IPS DF 6.9 (cell line): ENCODE results near the gene AFTPH.

ENCODE experiments used
- DNase-seq: peaks from one replicate; pipeline ENCODE4 v3.0.0-alpha.2; 2013; ENCODE audit warnings: low read depth, low spot score
- H3K27ac ChIP-seq: one replicate; pipeline ENCODE4 v1.5.1; 2013; ENCODE audit warnings: low read length, control low read depth
- H3K27me3 ChIP-seq: 2 replicates; pipeline ENCODE4 v1.6.1; 2013; ENCODE audit warnings: mild to moderate bottlenecking, low read length; ENCODE audit not compliant: control insufficient read depth, insufficient read depth
- H3K36me3 ChIP-seq: 2 replicates; pipeline ENCODE4 v1.6.1; 2013; ENCODE audit warnings: low read length; ENCODE audit not compliant: control insufficient read depth, insufficient read depth
- H3K4me1 ChIP-seq: 2 replicates; pipeline ENCODE4 v1.6.1; 2013; ENCODE audit warnings: low read length; ENCODE audit not compliant: control insufficient read depth, insufficient read depth
- H3K4me3 ChIP-seq: 2 replicates; pipeline ENCODE4 v1.5.1; 2013; ENCODE audit warnings: mild to moderate bottlenecking, low read length
- H3K9me3 ChIP-seq: 2 replicates; pipeline ENCODE4 v1.6.1; 2013; ENCODE audit warnings: low read length, inconsistent platforms; ENCODE audit not compliant: control insufficient read depth, insufficient read depth
- WGBS: extraction: QIAGEN DNeasy Blood & Tissue Kit; methylation state at CpG from one replicate; pipeline ENCODE4 v1.1.7; 2013; ENCODE audit warnings: mixed read lengths, missing lambda C conversion rate; ENCODE audit not compliant: insufficient read length, insufficient coverage; 5-methylcytosine and 5-hydroxymethylcytosine counted together

AFTPH gene

GRCh38 chr2:64482765-64483504, 41.2 kb upstream of the AFTPH start:
- Histone ChIP-seq H3K27ac (no peak overlapping the region), H3K9me3 (no peaks in the 10 kb centered on the region), H3K4me3 (no peak overlapping the region), H3K36me3 (no peaks in the 10 kb centered on the region), H3K4me1 (no peaks in the 10 kb centered on the region), H3K27me3 (no peaks in the 10 kb centered on the region)
- no CpG with 5 or more reads among the region's 5 CpGs for WGBS
- no peak for DNase-seq

DNA sequence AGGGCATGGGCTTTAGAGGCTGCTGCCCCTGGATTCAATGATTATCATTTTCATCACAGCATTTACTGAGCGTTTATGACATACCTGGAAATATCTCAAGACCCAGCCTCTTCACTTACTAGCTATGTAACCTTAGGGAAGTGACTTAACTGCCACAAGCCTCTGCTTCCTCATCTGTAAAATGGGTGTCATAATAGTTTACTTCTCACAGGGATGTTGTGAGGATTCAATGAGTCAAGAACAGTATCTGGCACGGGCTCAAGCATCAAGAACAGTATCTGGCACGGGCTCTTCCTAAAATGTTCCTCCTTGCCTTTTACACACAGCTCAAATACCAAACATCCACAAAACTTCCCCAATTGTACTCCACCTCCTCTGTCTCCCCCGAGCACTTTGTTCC, 38.8 kb upstream of the AFTPH start:
- Histone ChIP-seq H3K4me1 (peaks cover 1% of the 10 kb centered on the region; the same call in 1 of the 2 replicates), H3K27ac (no peak overlapping the region)
- no CpG with 5 or more reads among the region's 4 CpGs for WGBS

GRCh38 chr2:64485961-64486360, 38.2 kb upstream of the AFTPH start:
- no peaks in the 10 kb centered on the region for H3K36me3 ChIP-seq
- no peak for DNase-seq
- no peaks in the 10 kb centered on the region for H3K9me3 ChIP-seq
- no peaks in the 10 kb centered on the region for H3K27me3 ChIP-seq
- H3K4me3 ChIP-seq, result no peak overlapping the region
- peaks cover 1% of the 10 kb centered on the region; the same call in 1 of the 2 replicates for H3K4me1 ChIP-seq
- H3K27ac ChIP-seq, result no peak overlapping the region
- no CpG with 5 or more reads among the region's 8 CpGs for WGBS

More for the DNA sequence above, 38.8 kb upstream of the AFTPH start:
- H3K9me3 ChIP-seq, result no peaks in the 10 kb centered on the region
- H3K36me3 ChIP-seq, result no peaks in the 10 kb centered on the region
- no peaks in the 10 kb centered on the region for H3K27me3 ChIP-seq
- no peak overlapping the region for H3K4me3 ChIP-seq
- no peak for DNase-seq

DNA sequence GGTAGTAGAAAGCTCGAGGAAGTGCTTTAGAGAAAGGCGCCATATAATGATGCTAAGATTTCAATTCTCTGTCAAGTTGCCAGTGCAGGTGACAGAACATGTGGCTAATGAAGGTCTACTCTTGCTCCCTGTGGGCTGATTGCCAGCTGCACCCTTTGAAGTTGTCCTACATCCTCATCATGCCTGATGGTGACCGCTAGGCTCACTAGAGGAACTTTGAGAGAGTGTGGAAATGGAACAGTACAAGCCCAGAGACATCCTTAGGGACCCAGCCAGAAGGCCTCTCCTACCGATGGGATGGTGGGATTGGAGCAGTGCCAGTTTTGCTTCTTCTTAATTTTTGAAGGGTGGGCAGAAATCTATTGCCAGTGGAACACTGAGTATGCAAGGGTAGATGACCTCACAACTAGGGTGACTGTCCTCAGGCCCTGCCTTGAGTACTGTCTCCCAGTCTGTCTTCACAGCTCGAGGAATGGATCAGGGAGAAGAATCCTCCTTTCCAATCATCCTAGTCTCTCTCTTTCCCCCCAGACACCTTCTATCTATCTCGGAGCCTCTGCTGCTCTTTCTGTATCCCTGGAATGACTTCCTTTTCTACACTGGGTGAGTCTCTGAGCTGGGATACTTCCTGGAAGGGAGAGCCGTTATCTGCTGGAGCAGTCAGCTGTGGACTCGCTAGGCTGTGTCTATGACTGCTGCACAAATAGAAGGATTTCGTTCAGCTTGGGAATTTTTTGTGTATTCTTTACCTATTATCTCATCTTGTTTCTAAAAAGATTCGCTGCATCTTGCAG, 36.7 kb upstream of the AFTPH start:
- no peak overlapping the region for H3K27ac ChIP-seq
- no CpG with 5 or more reads among the region's 10 CpGs for WGBS
- H3K4me3 ChIP-seq, result no peak overlapping the region
- H3K36me3 ChIP-seq, result no peaks in the 10 kb centered on the region
- no peaks in the 10 kb centered on the region for H3K9me3 ChIP-seq
- DNase-seq, result no peak
- H3K27me3 ChIP-seq, result no peaks in the 10 kb centered on the region
- peaks cover 1% of the 10 kb centered on the region; the same call in 1 of the 2 replicates for H3K4me1 ChIP-seq

GRCh38 chr2:64488050-64488974, 35.8 kb upstream of the AFTPH start:
- no peaks in the 10 kb centered on the region for H3K36me3 ChIP-seq
- WGBS, result no CpG with 5 or more reads among the region's 20 CpGs

DNA sequence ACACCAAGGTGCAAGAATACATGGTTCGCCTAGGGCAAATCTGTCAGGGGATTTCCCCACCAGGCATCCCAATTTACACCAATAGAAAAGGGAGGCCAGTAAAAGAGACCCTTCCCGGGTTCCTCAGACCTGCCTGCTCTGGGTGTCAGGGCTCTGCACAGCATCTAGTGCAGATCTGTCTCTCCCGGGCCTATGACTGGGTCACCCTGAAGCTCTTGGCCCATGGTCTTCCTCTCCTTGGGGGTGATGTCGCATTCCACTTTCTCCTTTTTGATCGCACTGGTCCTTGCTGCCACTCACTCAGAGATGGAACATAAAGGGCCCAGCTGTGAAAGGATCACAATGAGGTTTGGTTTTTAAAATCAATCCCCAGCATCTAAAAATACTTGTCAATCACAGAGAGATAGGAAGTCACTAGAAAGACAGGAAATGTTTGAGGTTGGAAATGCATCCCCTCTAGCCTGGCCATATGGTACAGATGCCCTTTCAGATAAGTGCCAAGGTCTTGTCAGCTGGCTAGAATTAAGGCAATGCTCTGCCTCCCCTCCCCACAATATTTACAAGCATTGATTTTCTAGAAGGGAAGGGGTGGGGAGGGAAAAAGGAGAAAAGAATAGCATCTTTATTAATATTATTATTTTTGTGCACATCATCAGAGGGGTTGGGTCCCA, 34.9 kb upstream of the AFTPH start:
- Histone ChIP-seq H3K27me3 (no peaks in the 10 kb centered on the region), H3K4me1 (peaks cover 1% of the 10 kb centered on the region; the same call in 1 of the 2 replicates), H3K27ac (no peak overlapping the region), H3K9me3 (no peaks in the 10 kb centered on the region), H3K4me3 (no peak overlapping the region), H3K36me3 (no peaks in the 10 kb centered on the region)
- DNase-seq, result no peak
- WGBS, result no CpG with 5 or more reads among the region's 5 CpGs

More at GRCh38 chr2:64488050-64488974, 35.8 kb upstream of the AFTPH start:
- Histone ChIP-seq H3K4me1 (peaks cover 1% of the 10 kb centered on the region; the same call in 1 of the 2 replicates), H3K4me3 (no peak overlapping the region), H3K9me3 (no peaks in the 10 kb centered on the region), H3K27ac (no peak overlapping the region), H3K27me3 (no peaks in the 10 kb centered on the region)
- DNase-seq, result peak; percentile 63

GRCh38 chr2:64491426-64491825, 32.7 kb upstream of the AFTPH start:
- Histone ChIP-seq H3K4me1 (peaks cover 1% of the 10 kb centered on the region; the same call in 1 of the 2 replicates), H3K27me3 (no peaks in the 10 kb centered on the region), H3K36me3 (no peaks in the 10 kb centered on the region), H3K27ac (no peak overlapping the region), H3K9me3 (no peaks in the 10 kb centered on the region), H3K4me3 (no peak overlapping the region)
- DNase-seq, result no peak
- WGBS, result no CpG with 5 or more reads among the region's 4 CpGs

DNA sequence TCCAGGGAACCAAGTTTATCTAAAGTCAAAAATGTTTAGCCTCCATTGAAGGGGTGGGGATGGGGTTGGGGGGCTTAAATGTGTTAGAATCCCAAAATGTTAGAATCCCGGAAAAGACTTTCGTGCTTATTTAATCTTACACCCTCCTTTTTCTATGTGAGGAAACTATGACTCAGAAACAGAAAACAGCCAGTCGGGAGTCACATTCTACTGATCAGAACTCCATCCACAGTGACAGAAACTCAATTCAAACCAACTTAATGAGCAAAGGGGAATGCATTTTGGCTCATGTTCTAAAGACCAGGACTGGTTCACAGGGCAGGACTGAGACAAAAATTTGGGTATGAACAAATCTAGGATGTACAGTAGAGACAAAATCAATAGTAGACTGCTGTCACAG, 31.9 kb upstream of the AFTPH start:
- H3K36me3 ChIP-seq, result no peaks in the 10 kb centered on the region
- no peaks in the 10 kb centered on the region for H3K9me3 ChIP-seq
- H3K27me3 ChIP-seq, result no peaks in the 10 kb centered on the region
- no CpG with 5 or more reads among the region's 3 CpGs for WGBS
- H3K4me1 ChIP-seq, result peaks cover 1% of the 10 kb centered on the region; the same call in 1 of the 2 replicates
- DNase-seq, result no peak
- H3K27ac ChIP-seq, result no peak overlapping the region
- H3K4me3 ChIP-seq, result no peak overlapping the region

DNA sequence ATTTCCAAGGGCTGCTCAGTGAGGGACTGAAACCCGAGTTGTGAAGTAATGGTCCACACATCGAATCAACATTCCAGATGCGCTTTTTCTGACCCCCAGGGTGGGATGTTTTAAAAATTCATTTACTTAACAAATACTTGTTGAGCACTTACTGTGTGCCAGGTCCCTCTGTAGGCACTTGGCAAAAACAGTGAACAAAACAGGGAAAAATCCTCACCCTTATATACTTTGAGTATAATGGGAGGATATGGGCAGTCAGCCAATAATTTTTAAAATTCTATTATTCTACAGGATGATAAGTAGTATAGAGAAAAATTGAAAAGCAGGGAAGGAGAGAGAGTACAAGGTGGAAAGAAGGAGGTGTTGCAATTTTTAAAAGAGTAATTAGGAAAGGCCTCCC, 31.3 kb upstream of the AFTPH start:
- H3K27ac ChIP-seq, result no peak overlapping the region
- H3K4me3 ChIP-seq, result no peak overlapping the region
- WGBS, result no CpG with 5 or more reads among the region's 3 CpGs
- H3K27me3 ChIP-seq, result no peaks in the 10 kb centered on the region
- DNase-seq, result no peak
- H3K4me1 ChIP-seq, result peaks cover 1% of the 10 kb centered on the region; the same call in 1 of the 2 replicates
- no peaks in the 10 kb centered on the region for H3K36me3 ChIP-seq
- no peaks in the 10 kb centered on the region for H3K9me3 ChIP-seq
